Amniotic epithelial cell (primary cell): Measurements from ENCODE around the gene ZFPM1.
"Not testable (repeated sequence)": the region's sequence is repeated elsewhere in the genome, so short reads cannot be mapped to it uniquely, and the experiment has no call there.

Source experiments
- DNase-seq: peaks from one replicate; pipeline ENCODE4 v3.0.0-alpha.2; 2010; ENCODE audit warnings: low read depth

The ZFPM1 gene

DNA sequence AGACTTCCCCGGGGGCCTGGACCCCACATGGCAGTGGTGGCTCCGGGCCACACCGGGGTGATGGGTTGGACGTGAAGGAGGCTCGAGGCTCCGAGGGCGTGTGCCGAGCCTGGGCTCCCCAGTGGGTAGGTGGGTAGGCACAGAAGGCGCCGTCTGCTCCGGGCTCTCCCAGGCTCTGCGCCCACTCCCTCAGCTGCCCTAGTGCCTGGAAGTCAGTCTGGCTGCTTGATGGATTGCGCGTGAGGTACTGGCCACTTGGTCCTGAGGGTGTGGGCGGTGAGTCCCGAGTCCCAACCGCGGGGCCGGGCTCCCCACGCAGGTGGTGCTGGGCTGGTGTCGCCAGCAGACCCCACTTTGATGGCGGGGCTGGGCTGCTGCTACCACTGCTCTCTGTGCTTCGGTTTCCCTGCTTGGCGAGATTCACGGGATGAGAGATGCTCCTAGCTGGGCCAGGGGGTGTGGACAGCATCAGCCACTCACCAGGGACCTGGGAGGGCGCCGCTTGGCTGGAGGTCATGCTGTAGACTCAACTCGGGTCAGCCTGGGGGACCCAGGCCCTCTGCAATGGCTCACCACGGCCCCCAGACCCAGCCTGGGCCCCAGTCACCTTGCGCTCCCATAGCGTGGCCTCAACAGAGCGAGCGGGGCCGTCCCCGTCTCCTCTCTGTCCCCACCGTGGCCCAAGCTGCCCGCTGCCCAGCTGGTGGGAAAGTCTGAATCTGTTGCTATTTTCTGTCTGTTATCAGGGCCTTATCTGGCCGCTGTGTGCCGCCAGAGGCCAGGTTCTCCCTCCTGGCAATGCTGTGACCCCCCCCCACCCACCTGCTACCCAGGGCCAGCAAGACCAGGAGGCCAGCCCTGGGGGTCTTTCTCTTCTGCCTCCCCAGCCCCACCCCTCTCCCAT lies 26.1 kb downstream of the ZFPM1 start:
- DNase-seq = no peak

DNA sequence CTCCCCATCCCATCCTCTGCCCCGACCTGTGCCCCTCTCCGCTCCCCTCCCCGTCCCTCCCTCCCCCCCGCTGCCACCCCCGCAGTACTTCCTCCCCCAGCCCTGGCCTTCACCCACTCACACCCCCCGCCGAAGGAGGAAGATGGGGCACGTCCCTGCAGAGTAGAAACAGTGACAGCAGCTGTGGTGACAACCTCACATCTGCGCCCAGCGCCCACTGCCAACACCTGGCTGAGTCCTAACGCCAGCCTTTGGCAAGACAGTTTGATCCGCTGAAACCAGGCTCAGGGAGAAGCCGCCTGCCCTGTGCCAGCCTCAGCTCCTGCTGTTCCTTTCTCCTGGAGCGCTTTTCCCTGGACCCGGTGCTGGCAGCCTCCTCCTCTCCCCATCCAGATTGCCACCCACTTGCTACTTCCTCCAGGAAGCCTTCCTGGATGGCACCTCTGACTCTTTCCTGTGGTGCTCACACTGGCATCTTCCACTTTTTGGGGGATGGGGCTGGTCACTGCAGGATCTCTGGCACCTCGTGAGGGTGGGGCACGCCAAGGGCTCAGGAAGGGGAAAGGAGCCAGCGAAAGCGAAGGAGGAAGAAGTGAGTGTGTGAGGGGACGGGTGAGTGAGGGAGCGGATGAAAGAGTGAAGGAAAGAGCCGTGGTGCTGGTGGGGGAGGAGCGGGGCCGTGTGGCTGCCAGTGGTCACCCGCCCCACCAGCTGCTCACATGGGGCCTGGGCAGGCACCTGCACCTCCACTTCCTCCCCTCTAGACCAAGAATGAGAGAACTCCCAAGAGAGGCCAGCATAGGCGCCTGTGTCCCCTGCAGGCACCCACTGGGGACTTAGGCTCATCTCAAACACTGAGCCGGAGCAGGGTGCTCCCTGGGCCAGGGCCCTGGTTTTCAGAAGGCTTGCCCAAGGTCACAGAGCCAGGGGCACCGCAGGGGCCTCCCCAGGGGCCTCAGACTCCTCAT lies 27.0 kb downstream of the ZFPM1 start:
- DNase-seq = no peak

DNA sequence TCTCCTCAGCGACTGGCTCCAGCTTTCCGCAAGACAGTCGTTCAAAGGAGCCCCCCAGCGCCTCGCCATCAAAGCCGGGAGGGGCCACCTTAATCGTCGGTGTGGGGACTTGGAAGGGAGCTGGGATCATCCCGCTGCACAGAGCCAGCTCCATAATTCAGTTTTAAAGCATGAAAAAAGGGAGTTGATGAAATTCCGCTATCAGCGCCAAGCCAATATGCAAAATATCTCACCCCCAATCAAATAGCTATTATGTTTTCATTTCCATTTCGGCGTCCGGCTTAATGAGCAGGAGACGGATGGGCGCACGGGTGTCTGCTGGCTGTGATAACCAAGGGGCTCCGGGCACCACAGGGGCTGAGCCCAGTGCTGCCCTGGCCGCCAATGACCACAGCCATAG lies 27.7 kb downstream of the ZFPM1 start:
- DNase-seq = no peak

DNA sequence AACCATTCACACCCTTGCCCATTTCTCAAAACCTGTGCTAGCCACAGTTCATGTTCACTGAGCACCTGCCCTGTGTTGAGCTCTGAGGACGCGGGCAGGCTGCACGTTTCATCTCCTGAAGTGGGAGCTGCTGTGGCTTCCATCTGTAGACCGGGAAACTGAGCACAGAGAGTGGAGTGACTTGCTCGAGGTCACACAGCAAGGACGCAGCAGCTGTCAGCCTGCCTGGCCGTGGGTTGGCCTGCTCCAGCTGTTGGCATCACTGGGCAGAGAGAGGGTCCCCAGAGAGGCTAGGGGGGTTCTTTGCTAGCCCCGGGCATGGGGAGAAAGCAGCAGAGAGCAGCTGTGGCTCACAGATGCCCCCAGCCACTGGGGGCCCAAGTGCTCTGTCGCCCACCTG lies 28.8 kb downstream of the ZFPM1 start:
- no peak for DNase-seq

DNA sequence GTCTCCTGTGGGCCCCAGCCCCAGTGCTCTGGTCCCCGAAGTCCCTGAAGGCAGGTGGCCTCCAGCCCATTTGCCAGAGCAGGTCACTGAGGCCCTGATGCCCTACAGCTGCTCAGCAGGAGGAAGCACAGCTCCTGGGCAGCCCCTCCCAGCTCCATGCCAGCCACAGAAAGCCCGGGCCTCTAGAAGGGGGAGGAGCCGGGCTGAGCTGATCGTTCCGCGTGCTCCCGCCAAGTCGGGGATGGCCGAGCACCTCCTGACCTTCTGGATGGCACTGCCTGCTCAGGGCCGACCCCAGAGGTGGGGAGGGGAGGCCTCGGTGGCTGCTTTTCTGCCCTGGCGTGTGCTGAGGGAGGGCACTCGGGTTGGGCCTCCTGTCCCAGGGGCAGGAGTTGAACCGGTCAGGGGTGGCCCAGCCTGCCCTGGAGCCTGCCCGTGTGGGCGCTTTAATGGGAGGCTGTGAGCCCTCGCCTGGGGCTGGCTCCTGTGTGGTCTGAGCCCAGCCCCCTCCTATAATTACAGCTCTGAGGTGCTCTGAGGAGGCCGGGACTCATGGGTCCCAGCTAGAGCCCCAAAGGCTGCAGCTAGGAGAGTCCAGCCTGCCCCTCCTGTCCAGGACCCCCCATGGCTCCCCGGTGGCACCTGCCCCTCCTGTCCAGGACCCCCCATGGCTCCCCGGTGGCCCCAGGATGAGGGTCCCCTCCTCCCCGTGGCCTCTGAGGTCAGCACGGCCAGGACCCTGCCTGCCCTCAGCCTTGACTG lies 29.7 kb downstream of the ZFPM1 start:
- DNase-seq = no peak

DNA sequence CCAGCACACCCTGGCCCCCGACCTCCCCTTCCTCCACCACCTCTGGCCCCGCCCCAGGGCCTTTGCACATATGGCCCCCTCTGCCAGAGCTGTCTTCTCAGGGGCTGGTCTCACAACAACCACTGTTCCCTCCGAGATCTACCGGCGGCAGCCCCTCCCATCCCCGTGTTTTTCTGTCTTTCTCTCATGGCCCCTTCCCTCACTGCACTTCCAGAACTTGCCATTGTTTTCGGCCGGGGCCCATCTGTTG lies 30.2 kb downstream of the ZFPM1 start:
- DNase-seq = no peak

DNA sequence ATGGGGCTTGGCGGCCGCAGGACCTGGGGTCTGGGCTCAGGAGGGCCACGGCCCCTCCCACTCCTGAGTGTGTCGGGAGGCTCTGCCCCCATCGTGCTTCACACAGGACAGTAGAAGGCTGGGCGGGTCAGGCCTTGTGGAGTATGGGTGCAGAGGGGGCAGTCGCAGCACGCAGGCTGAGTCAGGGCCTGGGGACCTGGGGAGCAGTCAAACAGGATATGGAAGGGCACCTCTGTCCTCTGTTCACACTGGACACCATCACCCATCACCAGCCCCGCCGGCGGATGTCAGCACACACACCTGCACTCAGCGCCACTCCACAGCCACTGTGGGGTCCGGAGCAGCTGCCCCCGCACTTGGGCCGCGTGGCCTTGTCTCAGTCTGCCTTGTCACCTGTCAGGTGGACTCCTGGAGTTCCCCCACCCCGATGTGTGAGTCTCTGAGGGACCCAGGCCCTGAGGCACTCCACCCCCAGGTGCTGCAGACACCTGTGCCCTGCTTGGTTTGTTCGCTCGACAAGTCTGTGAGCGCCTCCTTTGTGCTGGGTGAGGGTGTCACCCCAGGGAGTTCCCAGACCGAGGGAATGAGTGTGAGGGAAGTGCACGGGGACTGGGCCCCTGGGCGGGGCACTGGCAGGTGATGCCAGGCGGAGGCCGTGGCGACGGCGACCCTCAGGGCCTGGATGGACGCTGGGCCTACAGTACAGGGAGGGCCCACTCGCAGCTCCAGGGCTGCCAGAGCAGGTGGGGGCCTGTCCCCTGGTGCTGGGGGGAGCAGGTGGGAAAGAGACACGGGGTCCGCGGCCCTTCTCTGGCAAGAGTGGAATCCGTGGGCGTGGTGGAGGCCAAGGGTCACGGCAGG lies 31.7 kb downstream of the ZFPM1 start:
- no peak for DNase-seq

DNA sequence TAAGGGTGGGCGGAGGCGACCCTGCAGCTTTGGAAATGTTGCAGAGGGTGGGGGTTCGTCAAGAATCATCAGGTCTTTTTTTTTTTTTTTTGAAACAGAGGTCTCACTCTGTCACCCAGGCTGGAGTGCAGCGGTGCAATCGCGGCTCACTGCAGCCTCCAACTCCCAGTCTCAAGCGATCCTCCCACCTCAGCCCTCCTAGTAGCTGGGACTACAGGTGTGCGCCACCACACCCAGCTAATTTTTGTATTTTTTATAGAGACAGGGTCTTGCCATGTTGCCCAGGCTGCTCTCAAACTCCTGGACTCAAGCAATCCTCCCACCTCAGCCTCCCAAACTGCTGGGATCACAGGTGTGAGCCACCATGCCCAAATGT lies 32.3 kb downstream of the ZFPM1 start:
- DNase-seq = not testable (repeated sequence)

DNA sequence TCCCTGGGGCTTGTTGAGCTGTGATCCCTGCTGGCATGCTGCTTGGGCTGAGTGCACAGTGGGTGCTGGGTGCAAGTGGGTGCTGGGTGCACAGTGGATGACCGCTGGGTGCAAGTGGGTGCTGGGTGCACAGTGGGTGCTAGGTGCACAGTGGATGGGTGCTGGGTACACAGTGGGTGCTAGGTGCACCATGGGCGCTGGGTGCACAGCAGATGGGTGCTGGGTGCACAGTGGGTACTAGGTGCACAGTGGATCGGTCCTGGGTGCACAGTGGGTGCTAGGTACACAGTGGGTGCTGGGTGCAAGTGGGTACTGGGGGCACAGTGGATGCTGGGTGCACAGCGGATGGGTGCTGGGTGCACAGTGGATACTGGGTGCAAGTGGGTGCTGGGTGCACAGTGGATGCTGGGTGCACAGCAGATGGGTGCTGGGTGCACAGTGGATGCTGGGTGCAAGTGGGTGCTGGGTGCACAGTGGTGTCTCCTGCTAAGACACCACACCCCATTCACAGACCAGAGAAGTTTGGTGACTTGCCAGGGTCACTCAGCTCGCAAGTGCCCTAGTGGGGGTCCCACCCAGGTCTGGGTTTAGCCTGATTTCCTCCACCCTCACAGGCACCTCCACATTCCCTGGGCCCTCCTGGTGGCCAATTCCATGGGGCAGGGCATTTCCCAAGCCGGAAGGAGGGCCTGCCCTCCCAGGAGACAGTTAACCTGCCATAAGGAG lies 33.5 kb downstream of the ZFPM1 start:
- DNase-seq = no peak

DNA sequence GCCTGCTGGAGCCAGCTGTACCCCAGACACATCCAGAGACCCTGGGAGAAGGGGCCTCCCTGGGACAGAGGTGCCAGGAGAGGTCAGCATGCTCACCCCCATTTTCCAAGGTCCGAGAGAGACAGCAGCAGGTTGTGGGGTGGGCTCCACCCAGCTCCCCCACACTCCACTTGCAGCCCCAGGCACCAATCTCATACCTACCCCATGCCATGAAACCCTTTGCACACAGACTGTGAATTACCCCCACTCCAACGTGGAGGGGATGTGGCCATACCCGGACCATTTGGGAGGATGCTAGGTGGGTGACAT lies 34.0 kb downstream of the ZFPM1 start:
- no peak for DNase-seq

DNA sequence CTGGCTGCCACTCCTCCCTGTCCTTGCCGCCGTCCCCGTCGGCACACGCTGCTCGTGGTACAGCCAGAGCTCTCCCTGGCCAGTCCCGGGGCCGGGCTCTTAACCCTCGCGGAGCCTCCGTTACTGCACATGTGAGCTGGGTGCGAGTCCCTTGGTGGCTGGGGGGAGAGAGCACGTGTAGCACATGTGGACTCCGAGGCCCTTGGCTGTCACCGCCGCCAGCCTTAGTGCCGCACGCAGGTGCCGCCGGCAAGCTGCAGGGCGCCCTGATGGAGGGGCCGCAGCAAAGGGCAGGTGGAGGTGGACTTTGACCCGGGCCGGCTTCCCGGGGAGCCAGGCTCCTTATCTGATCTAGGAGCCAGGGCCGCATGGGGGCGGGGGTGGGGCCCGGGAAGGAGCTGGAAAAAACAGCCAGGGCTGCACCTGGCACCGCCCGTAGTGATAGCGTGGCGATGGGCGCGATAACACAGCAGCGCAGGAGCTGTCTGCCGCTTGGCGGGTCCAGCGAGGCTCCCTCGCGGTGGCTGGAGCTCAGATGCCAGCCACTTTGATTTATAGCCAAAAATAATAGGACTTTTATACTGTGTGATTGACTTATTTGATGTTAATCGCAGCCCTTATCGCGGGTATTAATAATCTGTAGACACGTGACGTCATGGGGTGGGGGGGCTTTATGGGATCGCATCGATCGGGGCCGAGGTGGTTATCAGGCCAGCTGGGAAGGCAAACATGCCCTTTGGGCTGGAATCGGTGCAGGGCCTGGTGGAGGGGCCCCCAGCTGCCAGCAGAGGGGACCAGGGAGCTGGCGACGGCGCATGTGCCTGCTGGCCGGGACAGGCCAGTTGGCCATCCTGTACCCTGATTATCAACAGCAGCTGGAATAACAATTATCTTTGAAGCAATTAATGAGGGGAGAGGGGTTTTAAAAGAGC lies 35.1 kb downstream of the ZFPM1 start:
- no peak for DNase-seq

DNA sequence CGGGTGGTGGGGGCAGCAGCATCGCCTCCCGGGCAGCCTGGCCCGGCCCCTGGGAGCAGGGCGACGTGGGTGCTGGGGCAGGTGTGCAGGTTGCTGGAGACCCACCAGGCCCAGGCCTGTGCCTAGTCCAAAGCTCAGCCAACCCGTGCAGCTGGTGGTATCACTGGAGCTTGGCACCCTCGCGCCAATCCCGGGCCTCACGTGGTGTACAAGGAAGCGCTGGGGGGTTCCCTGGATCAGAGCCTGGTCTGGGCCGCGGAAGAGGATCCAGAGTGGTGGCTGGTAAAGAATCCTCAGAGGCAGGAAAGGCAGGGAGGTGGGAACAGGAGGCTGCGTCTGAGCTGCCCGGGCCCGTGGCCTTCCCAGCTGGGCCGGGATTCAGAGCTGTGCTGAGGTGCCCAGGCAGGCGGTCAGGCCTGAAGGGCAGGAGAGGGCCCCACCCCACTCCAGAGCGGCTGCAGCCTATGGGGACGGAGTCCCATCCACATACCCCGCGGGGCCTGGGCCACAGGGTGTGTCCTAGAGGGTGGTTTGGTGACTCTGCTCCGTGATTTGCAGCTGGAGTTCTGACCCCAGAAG lies 36.2 kb downstream of the ZFPM1 start:
- no peak for DNase-seq

DNA sequence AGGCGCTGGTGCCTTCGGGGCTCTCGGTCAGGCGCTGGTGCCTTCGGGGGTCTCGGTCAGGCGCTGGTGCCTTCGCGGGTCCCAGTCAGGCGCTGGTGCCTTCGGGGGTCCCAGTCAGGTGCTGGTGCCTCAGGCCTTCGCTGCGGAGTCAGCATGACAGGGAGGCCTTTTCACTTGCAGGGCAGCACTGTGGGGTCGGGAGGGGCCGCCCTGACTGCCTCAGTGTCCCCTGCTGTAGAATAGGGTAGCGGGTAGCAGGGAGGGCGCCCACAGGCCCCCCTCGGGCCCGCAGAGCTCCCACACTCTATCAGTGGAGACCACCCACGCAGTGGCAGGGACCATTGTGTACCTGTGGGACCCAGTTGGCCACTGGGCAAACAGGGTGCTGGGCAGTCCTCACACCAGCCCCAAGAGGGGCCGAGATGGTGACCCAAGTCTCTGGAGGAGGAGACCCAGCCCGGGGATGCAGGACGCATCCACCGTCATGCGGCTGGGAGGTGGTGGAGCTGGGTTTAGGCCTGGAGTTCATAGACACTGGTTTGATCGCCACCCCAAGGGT lies 38.0 kb downstream of the ZFPM1 start:
- DNase-seq = no peak

DNA sequence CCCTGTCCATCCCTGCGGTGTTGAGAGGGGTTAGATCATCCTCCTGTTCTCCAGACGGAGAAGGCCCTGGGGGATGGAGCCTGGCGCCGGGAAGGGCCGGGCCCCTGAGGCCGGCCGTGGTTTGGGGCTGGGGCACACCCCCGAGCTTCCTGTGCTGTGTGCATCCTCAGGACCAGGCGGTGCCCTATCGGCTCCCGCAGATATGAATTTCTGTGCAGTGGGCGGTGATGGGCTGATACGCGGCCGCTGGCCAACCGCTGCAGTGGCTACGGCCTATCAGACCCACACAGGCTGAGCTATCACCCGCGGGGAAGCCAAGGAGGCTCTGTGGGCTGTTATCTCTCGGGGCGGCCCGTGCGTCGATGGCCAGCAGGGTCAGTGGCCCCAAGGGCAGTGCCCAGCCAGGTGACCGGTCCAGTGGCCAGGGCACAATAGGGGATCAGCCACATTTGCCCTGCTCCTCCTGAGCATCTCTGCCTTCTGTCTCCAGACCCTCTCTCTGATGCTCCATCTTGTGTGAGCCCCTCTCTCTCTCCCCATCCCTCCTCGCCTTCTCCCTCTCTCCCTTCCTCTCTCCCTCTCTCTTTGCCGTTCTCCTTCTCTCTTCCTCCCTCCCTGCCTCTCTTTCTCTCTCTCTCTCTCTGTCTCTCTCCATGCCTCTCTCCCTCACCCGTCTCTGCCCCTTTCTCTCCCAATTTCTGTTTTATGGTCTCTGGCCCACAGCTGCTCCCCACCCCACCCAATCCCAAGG lies 38.7 kb downstream of the ZFPM1 start:
- no peak for DNase-seq

DNA sequence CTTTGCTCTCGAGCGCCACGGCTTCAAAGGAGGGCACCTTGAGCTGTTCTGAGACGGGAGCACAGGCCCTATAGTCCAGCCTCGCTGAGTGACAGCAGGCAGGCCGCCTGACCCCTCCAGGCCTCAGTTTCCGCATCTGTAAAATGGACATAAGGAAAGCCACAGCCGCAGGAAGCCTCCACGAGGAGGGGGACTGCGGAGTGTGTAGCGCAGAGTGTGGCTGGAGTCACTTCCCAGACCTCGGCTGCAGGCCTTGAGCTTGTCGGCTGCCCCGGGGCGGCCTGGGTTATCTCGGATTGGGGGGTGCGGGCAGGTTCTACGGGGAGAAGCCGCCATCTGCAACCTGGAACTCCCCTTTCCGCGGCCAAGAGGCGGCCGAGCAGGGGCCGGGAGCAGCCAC lies 40.8 kb downstream of the ZFPM1 start:
- no peak for DNase-seq

DNA sequence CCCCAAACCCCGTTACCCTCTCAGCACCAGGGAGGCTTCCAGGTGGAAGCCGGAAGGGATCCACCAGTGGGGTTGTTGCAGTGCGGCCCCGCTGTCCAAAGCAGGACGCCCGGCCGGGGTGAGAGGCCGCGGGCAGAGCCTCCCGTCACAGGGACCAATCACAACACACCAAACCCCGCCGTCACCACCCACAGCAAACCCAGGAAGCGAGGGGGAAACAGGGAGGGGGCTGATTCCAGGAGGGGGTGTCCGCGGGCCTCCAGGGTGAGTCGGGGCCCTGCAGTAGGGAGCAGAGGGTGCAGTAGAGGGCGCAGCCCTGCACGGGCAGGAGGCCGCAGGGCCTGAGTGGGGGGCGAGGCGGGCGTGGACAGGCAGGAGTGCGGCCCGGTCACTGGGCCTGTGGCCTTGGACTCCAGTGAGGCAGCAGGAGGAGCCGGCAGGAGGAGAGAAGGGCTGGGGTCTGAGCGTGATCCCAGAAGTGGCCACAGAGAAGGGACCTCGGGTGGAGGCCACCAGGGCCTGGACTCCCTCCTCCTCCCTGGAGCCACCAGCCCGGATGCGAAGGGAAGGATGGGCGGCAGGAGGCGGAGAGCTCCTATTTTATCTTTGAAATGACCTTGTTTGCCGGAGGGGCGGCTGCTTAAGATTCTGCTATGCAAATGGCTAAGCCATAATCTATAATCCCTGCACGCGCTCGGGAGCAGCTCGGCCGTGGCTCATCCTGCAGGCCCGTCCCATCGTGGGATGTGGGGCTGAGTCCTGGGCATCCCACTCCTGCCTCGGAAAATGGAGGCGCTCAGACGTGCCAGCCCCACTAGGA lies 41.5 kb downstream of the ZFPM1 start:
- no peak for DNase-seq

DNA sequence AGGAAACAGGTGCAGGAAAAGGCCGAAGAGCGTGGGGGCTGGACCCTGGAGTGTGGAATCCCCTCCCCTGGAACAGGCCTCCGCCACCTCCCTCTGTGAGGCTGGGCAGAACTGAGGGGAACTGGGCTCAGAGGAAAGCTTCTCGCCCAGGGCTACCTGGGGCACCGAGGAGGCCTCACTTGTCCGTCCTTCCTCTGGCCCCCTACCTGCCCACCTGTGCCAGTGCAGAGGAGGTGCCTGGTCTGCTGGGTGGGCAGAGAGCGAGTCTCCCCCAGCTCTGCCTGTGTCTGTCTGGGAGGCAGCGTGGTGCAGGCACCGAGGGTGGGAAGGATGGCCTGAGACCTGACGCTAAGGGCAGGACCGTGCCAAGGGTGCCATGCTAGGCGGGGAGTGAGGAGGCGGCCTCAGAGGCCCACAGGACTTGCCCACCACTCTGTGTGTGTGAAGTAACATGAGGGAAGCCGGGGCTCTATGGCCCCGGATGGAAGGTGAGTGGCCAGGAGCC lies 42.2 kb downstream of the ZFPM1 start:
- no peak for DNase-seq
